Superior temporal gyrus (tissue), 1 donor: ENCODE data around the gene LRRC4C.

Experiments
- DNase-seq: peaks from one replicate; pipeline ENCODE4 v3.0.0-alpha.2; 2016; ENCODE audit errors: extremely low spot score

LRRC4C gene

DNA sequence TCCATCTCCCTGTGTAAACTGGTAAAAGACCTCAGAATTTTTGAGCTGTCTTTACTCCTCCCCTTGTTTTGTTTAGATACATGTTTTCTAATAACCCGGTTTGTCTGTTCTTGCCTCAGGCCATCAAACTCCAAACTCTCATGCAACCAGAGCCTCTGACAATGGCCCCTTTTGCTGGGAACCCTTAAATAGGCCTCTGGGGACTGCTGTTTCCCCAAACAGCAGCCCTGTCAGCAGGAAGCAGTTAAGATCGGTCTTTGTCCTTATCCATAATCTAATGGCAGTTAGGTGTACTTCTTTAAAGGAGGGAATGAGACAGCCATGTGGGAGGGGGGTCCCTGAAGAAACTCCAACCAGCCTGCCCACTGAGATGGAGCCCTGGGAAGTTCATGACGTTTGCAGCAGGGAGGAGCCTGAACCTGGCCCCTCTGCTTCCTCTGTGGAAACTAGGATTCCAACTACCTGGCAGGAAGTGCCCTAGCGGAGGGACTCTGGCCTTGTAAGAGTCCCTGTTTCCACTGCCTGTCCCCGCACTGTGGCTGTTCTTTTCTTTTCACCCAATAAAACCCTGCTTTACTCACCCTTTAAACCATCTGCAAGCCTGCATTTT lies 1354.4 kb downstream of the LRRC4C start:
- no peak for DNase-seq

DNA sequence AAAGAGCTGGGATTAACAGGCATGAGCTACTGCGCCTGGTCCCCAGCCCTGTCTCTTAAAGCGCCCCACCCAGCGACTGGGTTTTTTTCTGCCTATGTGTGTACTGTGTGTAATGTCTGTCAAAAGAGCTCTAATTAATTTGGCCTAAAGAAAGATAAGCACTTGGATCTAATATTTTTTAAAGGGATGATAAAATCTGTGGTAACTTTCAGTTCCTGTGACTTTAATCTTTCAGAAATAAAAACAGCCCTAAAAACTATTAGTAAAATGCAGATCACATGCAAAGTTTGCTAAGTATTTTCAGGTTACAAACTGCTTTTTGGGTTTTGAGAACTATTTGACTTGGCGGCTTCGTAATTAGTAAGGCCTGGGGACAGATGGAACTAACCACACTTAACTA lies 1358.7 kb downstream of the LRRC4C start:
- DNase-seq: no peak

DNA sequence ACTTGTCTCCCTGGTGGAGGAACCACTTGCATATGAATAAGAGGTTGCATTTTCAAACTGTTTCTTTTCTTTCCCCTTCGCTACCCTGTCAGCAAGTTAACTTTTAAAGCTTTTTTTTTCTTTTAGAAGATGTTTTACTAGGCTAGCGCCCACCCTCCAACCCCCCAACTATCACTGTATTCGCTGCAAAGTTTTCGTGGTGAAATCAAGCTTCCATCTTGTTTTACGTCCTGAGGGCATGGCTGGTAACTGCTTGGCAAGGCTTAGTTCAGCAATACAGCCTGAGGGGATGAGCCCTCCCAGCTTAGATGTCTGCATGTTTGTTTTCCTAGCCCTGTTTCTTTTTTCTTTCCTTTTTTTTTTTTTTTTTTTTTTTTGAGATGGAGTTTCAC lies 1359.3 kb downstream of the LRRC4C start:
- DNase-seq: no peak

DNA sequence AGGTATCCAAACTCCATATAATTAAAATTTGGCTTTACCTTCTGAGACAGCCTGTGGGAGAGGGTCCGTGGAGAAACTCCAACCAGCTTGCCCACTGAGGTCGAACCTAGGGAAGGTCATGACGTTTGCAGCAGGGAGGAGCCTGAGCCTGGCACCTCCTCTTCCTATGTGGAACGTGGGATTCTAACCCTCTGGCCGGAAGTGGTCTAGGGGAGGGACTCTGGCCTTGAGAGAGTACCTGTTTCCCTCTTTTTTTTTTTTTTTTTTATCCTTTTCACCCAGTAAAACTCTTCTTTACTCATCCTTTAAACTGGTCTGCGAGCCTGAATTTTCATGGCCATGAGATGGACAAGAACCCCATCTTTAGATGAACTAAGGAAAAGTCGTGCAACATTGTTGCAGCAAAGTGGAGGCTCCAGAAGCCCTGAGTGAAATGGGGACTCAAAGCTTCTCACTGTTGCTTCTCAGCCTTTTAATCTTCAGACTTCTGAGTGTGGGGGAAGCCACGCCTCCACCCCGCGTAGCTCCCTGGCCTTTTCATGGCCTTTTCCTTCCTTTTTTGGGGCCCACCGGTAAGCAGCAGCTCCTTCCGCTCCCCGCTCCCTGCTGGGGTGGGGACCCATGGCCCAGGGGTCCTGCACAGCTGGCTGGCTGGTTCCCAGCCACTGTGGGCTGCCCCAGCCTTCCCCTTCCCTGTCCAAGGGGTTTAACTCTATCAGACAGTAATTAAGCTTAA lies 1359.9 kb downstream of the LRRC4C start:
- no peak for DNase-seq

DNA sequence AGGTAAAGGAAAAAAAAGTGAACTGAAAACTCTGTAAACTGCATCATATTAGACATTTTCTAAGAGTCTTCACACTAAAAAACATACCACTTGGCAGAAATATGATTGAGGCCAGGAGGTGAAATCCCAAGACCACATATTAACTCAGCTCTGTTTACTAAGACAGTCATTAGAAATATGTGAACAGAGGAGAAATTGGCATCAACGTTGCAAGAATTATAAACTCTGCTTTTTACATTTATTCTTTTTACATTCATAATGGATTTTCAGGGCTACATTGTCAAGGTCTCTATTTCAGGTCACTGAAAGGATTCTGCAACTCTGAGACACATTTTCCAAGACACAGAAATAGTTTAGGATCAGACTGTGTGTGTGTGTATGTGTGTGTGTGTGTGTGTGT lies 1364.0 kb downstream of the LRRC4C start:
- no peak for DNase-seq

DNA sequence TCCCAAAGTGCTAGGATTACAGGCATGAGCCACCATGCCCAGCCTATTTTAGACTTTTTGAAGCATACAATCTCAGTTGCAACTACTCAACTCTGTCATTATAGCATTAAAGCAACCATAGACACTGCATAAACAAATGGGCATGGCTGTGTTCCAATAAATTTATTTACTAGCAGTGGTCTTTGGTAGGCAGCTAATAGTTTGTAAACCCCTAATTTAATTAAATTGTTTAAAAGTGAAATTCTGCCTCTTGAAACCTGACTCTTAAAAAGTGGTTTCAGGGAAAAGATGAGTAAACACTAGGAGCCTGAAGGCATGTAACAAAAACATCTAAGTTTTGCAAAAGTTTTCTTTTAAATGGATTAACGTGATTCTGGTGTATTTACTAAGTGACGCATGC lies 1364.5 kb downstream of the LRRC4C start:
- no peak for DNase-seq

DNA sequence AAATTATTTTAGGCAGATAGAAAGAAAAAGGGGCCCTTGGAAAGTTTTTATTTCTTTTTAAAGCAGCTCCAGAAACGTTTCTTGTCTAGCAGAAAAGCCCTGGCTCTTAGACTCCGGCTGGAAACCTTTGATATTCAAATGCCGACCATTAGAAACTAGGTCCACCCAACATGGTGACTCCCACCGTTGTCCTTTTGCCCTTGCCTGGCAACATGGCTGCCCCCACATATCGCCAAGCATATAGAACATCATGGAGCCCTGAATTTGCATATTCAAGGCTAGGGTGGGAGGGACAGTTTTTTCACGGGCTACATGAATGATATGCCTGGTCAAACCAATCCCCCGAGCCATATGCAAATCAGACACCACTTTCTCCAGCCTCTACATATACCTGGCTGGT lies 1379.0 kb downstream of the LRRC4C start:
- DNase-seq: no peak
